Measurements from ENCODE around the gene RPL35A.
"Not testable (repeated sequence)": the region's sequence is repeated elsewhere in the genome, so short reads cannot be mapped to it uniquely, and the experiment has no call there.

The RPL35A gene

DNA sequence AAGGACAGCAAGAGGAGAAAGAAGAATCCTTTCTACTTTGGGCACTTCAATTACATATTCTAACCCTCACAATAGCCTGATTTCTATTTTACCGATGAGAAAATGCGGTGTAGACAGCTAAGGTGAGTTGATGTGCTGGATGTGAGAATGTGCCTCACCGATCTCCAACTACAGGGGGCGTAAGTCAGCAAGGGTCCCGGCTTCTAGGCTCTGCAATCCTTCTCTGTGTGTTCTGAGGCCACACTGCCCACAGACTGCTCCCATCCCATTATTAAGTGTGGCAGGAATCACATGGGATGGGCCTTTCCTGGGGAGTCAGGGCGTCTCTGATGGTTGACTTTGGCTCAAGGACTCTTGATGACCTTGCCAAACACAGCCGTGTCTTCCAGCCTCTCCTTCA, 23.6 kb upstream of the RPL35A start:
- H3K36me3 ChIP-seq (ENCODE audit: control insufficient read depth, low read length): no peaks in the 10 kb centered on the region
- H4K20me1 ChIP-seq (ENCODE audit: control insufficient read depth, insufficient read depth, low read depth, low read length): no peaks in the 10 kb centered on the region
- H3K4me2 ChIP-seq (ENCODE audit: low read length): no peak overlapping the region

DNA sequence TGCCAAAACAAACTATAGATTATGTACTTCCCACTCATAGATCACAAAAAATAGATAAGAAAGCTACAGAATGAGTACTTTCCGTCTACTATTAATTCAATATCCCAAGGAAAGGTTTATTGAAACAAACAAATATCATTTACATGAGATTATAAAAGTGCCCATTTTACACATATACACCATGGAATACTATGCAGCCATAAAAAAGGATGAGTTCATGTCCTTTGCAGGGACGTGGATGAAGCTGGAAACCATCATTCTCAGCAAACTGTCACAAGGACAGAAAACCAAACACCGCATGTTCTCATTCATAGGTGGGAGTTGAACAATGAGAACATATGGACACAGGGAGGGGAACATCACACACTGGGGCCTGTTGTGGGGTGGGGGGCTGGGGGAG, 22.4 kb upstream of the RPL35A start:
- H3K36me3 ChIP-seq (ENCODE audit: control insufficient read depth, low read length): not testable (repeated sequence)

More for the DNA sequence above, 23.6 kb upstream of the RPL35A start:
- H3K27ac ChIP-seq (ENCODE audit: low read depth, low read length): no peak overlapping the region
- 0 out of 2 replicates have a peak, but pooled peaks cover 2% of the 10 kb centered on the region for H3K9me3 ChIP-seq (ENCODE audit: control insufficient read depth, insufficient read depth, low read length)
- no peak overlapping the region for H3K4me3 ChIP-seq (ENCODE audit: low read length)
- TF ChIP-seq CTCF (IDR thresholded peaks at IDR 0.05; ENCODE audit: low read depth, low read length, poor library complexity, severe bottlenecking) (peak; percentile 51), EZH2phosphoT487 (IDR thresholded peaks at IDR 0.05; ENCODE audit: borderline replicate concordance, low read length) (no peak)
- H3F3A ChIP-seq (ENCODE audit: control insufficient read depth, insufficient read depth): no peaks in the 10 kb centered on the region
- no peaks in the 10 kb centered on the region for H3K79me2 ChIP-seq (ENCODE audit: control insufficient read depth, low read length)
- H3K9me2 ChIP-seq (replicated peaks; ENCODE audit: control insufficient read depth, low read length): no peaks in the 10 kb centered on the region
- H3K27me3 ChIP-seq (ENCODE audit: control insufficient read depth, low read length): peaks cover 6% of the 10 kb centered on the region
- no peaks in the 10 kb centered on the region for H3K4me1 ChIP-seq (ENCODE audit: control insufficient read depth, low read length)

DNA sequence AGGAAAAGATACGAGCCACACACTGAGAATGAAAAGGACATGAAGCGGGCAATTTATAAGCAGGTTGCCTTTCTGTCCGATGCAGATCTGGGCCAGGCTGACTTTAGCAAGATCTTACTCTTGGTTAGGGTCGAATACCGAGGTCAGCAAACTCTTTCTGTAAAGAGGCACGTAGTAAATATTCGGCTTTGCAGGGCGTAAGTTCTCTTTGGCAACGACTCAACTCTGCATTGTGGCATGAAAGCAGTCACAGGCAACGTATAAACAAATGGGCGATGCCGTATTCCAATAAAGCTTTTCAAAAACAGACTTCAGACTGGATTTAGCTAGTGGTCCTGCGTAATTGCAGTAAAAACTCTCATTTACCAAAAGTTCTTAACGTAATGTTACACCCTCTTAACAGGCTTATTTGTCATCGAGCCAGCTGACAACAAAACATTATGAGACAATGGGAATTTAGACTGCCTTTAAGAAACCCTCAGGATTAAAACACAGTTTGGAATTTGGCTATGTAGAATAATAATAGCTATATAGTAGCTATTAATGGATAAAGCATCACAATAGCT, 13.1 kb upstream of the RPL35A start:
- no peak overlapping the region for H3K4me3 ChIP-seq (ENCODE audit: low read length)
- peaks cover 5% of the 10 kb centered on the region; the same call in 1 of the 2 replicates for H3K4me1 ChIP-seq (ENCODE audit: control insufficient read depth, low read length)
- no peaks in the 10 kb centered on the region for H3K27me3 ChIP-seq (ENCODE audit: control insufficient read depth, low read length)
- H3K79me2 ChIP-seq (ENCODE audit: control insufficient read depth, low read length): no peaks in the 10 kb centered on the region
- H3F3A ChIP-seq (ENCODE audit: control insufficient read depth, insufficient read depth): peaks cover 6% of the 10 kb centered on the region; the same call in 1 of the 2 replicates
- no peaks in the 10 kb centered on the region for H3K9me2 ChIP-seq (replicated peaks; ENCODE audit: control insufficient read depth, low read length)
- no peaks in the 10 kb centered on the region for H3K9me3 ChIP-seq (ENCODE audit: control insufficient read depth, insufficient read depth, low read length)
- no peak overlapping the region for H3K4me2 ChIP-seq (ENCODE audit: low read length)
- no peak overlapping the region for H3K27ac ChIP-seq (ENCODE audit: low read depth, low read length)
- no peaks in the 10 kb centered on the region for H3K36me3 ChIP-seq (ENCODE audit: control insufficient read depth, low read length)
- TF ChIP-seq EZH2phosphoT487 (IDR thresholded peaks at IDR 0.05; ENCODE audit: borderline replicate concordance, low read length) (no peak), CTCF (IDR thresholded peaks at IDR 0.05; ENCODE audit: low read depth, low read length, poor library complexity, severe bottlenecking) (no peak)
- H4K20me1 ChIP-seq (ENCODE audit: control insufficient read depth, insufficient read depth, low read depth, low read length): no peaks in the 10 kb centered on the region

More for the DNA sequence above, 22.4 kb upstream of the RPL35A start:
- H4K20me1 ChIP-seq (ENCODE audit: control insufficient read depth, insufficient read depth, low read depth, low read length); H3K9me2 ChIP-seq (replicated peaks; ENCODE audit: control insufficient read depth, low read length); H3K4me2 ChIP-seq (ENCODE audit: low read length); H3K27me3 ChIP-seq (ENCODE audit: control insufficient read depth, low read length); H3K79me2 ChIP-seq (ENCODE audit: control insufficient read depth, low read length); H3K27ac ChIP-seq (ENCODE audit: low read depth, low read length); H3K4me3 ChIP-seq (ENCODE audit: low read length); H3K9me3 ChIP-seq (ENCODE audit: control insufficient read depth, insufficient read depth, low read length); H3F3A ChIP-seq (ENCODE audit: control insufficient read depth, insufficient read depth); H3K4me1 ChIP-seq (ENCODE audit: control insufficient read depth, low read length): not testable (repeated sequence)

DNA sequence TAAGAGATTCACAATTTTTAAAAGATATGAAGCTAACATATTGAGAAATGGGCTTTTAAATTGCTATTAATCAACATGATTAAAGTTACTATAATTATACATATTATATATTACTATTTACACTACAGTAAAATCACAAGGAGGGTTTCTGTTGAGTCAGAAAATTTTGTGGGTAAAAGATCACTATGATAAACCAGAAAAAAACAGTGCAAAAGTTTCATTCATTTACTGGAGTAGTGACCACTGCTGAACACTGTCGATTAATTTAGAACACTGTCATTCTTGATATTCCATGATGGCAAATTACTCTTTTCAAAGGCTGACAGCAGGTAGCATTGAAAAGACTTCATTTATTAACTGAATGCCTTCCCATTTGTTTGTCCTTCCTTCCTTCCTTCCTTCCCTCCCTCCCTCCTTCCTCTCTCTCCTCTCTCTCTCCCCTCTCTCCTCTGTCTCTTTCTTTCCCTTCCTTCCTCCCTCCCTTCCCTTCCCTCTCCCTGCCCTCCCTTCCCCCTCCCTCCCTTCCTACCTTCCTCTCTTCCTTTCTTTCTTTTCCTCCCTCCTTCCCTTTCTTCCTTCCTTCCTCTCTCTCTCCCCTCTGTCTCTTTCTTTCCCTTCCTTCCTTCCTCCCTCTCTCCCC, 9.1 kb upstream of the RPL35A start:
- no peaks in the 10 kb centered on the region for H3K9me3 ChIP-seq (ENCODE audit: control insufficient read depth, insufficient read depth, low read length)
- H4K20me1 ChIP-seq (ENCODE audit: control insufficient read depth, insufficient read depth, low read depth, low read length): no peaks in the 10 kb centered on the region
- H3K79me2 ChIP-seq (ENCODE audit: control insufficient read depth, low read length): no peaks in the 10 kb centered on the region
- H3K27me3 ChIP-seq (ENCODE audit: control insufficient read depth, low read length): no peaks in the 10 kb centered on the region
- H3K27ac ChIP-seq (ENCODE audit: low read depth, low read length): no peak overlapping the region
- H3K4me1 ChIP-seq (ENCODE audit: control insufficient read depth, low read length): peaks cover 5% of the 10 kb centered on the region; the same call in 1 of the 2 replicates
- H3K9me2 ChIP-seq (replicated peaks; ENCODE audit: control insufficient read depth, low read length): no peaks in the 10 kb centered on the region
- H3K4me2 ChIP-seq (ENCODE audit: low read length): no peak overlapping the region
- peaks cover 7% of the 10 kb centered on the region; the same call in 1 of the 2 replicates for H3F3A ChIP-seq (ENCODE audit: control insufficient read depth, insufficient read depth)
- H3K36me3 ChIP-seq (ENCODE audit: control insufficient read depth, low read length): no peaks in the 10 kb centered on the region
- TF ChIP-seq CTCF (IDR thresholded peaks at IDR 0.05; ENCODE audit: low read depth, low read length, poor library complexity, severe bottlenecking) (no peak), EZH2phosphoT487 (IDR thresholded peaks at IDR 0.05; ENCODE audit: borderline replicate concordance, low read length) (no peak)
- H3K4me3 ChIP-seq (ENCODE audit: low read length): no peak overlapping the region

Data from DOHH2 (cell line).